MM.1S (cell line): ENCODE results near the gene C4BPB.

Experiments
- EZH2 ChIP-seq: fragments of 300-600 bp; sonication (generic); optimal IDR thresholded peaks from 2 replicates; pipeline ENCODE3; 2017; ENCODE audit warnings: low read depth, mild to moderate bottlenecking, antibody characterized with exemption, low read length, mixed read lengths
- EZH2phosphoT487 ChIP-seq: fragments of 300-600 bp; sonication (generic); IDR thresholded peaks from 2 replicates; pipeline ENCODE4 v1.6.1; 2018; ENCODE audit warnings: antibody characterized with exemption, low read length
- TF ChIP-seq, protein P1 (sequence below): fragments of 300-600 bp; sonication (generic); IDR thresholded peaks from 2 replicates; pipeline ENCODE4 v1.5.1; 2016; ENCODE audit warnings: antibody characterized with exemption, low read length, mixed read lengths

GRCh38 chr1:207102659-207103058 is 14.0 kb downstream of the C4BPB start:
- TF ChIP-seq, protein P1, sequence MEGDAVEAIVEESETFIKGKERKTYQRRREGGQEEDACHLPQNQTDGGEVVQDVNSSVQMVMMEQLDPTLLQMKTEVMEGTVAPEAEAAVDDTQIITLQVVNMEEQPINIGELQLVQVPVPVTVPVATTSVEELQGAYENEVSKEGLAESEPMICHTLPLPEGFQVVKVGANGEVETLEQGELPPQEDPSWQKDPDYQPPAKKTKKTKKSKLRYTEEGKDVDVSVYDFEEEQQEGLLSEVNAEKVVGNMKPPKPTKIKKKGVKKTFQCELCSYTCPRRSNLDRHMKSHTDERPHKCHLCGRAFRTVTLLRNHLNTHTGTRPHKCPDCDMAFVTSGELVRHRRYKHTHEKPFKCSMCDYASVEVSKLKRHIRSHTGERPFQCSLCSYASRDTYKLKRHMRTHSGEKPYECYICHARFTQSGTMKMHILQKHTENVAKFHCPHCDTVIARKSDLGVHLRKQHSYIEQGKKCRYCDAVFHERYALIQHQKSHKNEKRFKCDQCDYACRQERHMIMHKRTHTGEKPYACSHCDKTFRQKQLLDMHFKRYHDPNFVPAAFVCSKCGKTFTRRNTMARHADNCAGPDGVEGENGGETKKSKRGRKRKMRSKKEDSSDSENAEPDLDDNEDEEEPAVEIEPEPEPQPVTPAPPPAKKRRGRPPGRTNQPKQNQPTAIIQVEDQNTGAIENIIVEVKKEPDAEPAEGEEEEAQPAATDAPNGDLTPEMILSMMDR, result no peak
- TF ChIP-seq EZH2phosphoT487, result no peak
- TF ChIP-seq EZH2, result no peak
